HG02610 (cell line): Measurements from ENCODE around the gene PTPRK.

Source experiments
- ATAC-seq: cut with Tn5 transposase; IDR thresholded peaks from one replicate; pipeline ENCODE4 v1.9.1; 2021; ENCODE audit warnings: mild to moderate bottlenecking, moderate library complexity; ENCODE audit not compliant: unreplicated experiment

The PTPRK gene

DNA sequence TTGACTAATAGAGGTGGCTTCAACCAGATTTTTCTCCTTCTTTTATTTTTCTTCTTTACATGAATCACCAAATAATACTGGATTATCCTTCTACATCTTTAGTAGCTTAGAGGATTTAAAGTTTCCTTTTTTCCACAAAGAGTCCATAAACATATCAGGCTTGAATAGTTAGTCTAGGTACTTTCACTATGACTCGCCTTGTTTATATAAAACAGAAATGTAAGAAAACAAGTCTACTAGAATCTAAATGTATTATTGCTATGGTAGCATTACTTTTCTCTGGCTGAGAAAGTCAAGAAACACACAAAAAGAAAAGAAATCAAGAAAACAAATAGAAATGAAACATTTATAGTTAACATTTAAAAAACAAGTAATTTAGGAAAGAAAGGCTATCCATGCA, 215.2 kb downstream of the PTPRK start:
- no peak for ATAC-seq

DNA sequence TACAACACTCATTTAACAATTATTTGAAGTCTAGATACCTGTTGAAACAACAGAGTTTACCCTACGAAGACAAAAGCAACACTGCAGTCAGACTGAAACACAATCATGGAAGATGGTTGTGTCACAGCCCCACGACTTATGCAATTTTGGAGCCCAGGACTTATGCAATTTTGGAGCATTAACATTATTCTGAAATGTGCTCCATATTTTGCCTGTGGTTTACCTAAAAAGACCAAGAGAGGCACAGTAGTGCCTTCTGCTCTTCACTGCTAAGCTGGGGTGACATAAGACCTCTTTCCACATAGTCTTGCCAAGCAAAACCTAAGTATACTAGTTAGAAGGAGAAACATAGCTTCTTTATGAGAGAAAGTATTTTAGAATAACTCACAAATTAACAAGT, 216.5 kb downstream of the PTPRK start:
- ATAC-seq: no peak

DNA sequence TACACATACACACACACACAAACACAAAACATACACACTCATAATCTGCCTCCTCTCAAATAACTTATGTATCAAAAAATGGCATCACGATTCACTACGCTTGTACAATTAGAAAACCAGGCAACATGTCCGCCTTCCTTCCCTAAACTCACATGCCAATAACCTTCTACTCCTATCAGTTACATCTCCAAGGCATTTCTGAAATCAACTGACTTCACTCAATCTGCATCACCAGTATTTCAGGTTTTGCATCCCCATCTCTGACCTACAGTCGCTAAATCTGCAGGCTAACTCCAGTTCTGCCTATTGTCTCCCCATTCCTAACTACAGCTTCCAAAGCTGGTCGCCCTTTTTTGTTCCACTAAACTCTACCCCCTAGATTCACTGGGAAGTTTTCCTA, 217.5 kb downstream of the PTPRK start:
- ATAC-seq: no peak

DNA sequence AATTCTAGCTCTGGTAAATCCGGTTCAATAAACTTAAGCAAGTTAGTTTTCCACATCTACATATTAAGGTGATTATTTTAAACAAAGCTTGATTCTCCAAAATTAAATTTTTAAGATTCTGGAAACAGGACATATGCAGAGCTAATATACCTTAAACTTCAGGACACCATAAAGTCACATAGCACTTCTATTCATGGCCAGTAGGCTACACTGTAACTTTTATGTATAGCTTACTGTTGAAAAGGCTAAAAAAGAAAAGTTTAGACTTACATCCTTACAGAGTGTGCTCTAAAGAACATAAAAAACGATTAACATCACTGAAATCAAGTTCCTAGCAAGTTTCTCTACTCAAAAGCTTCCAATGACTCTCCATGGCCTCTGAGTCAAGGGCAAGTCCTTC, 224.7 kb downstream of the PTPRK start:
- no peak for ATAC-seq

DNA sequence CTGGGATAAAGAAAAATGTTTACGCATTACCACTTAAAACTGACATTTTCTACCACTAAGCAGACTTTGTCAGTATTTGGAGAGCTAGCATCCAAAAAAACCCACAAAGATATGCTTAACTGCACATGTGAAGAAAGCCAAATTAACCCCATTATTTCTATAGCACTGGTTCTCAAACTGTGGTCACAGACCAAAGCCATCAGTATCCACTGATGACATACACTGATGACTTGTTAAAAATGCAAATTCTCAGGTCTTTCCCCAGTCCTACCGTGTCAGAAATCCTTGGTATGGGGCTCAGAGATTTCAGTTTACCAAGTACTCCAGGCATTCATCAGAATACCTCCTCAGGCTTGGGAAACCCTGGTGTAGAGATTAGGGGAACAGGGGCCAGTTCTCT, 230.2 kb downstream of the PTPRK start:
- no peak for ATAC-seq

DNA sequence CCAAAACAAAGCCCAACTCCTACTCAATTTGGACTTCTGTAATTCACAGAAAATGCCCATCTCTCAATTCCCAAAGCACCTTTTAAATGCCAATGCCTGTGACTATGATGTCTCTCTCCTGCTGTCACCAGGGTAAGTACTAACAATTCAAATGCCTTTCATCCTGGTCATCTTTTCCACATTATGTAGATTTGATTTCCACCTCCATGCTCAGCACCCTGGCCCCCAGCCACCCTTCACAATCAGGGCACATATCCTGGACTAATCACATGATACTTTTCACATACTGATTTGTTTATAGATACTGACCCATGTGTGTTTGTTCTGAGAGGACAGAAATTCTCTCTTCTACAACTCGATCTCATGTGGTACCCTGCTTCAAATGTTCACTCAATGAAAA, 236.3 kb downstream of the PTPRK start:
- no peak for ATAC-seq

DNA sequence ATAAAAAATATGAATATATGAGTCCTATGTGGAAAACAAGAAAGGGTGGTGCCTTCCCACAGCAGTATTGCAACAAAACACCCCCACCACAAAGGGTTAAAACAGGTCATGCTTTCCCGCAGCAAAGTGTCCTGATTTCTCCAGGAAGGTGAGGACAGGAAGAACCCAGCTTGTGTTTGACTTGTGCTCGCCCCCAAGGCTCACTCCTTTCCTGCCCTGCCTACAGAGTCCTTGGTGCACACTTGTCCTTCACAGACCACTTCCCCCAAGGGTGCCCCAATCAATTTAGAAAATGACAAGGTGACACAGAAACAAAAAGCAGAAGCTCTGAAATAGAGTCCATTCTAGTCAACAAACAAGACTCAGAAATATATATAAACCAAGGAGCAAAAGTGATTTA, 237.4 kb downstream of the PTPRK start:
- ATAC-seq: no peak

DNA sequence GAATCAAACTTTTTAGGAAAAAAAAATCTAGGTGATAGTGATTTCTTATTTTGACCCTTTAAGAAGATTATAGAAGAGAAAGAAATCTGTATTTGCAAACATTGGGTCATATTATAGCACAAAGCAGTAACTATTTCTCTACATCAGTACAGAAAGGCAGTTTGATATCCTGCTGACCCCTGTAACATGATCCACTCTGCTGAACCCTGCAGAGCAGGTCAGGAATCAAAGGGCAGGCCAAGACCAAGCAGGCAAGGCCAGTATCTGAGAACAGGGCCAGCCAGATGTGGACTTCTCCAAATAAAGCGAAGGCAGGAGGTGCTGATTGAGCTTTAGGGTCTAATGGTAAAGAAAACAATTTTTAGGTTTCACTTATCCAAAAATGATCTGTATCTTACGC, 239.4 kb downstream of the PTPRK start:
- ATAC-seq: no peak

DNA sequence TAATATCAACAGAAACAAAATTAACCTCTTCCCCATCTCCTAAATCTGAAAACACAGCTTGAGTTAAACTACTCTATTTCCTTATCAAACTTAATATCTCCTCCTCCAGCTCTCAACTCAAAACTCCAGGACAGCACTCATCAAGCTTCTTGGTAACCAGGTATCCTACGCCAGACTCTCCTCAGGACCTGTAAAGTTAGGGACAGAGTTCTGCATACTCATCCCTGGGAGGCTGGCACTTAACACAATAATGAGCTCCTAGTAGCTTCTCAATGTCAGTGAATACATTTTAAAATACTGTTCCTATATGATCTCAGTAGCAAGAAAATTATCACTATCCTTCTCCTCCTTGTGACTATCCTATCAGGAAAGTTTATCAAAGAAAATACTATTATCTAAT, 240.3 kb downstream of the PTPRK start:
- ATAC-seq: no peak

DNA sequence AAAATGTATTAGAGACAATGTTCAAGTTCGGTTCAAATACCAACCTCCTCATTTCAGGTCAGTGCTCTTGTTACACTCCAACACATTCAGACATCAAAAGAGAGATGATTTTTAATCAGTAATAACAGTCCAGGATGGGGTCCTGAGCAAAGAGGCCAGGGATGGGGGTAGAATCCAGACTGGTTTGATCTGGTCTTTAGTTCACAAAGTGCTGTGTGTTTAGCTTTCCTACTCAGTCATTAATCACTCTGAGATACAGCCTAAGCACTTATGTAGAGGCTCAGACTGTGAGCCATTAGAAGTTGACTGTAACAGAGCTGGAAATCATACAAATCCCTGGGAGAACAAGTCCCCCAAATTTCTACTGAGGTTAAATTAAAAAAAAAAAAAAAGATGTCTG, 241.6 kb downstream of the PTPRK start:
- ATAC-seq: no peak

DNA sequence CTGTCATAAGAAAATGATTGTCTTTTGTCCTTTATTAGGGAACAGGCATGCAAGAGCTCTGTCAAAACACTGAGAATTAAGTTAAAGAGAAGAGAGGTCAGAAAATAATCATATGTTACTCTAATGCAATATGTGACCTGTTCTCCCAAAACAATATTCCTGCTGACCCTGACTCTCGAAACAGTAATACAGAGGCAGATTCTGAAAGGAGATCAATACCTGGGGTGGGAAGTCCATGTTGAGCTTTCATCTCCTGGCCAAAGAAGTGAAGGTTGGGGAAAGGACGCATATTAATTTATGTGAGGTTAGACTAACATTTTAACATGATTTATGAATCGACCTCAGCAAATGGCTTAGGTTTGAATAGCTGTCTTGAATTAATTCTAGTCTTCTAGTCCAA, 243.0 kb downstream of the PTPRK start:
- ATAC-seq: no peak

DNA sequence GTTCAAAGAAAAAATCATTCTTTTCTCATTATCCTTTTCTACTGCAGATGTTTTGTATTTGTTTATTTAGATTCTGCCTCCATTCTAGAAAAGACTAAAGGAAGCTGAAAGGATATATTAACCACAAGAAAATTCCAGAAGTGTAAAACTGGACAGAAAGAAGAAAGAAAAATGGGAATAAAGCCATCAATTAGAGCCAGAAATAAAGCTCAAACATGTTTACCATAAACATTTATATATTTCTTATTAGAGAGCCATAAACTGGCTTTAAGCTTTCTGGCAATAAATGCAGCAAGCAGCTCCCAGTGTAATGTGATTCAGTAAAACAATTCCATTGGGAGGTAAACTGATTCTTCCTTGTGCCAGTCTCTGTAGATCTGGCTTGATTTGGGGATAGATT, 244.1 kb downstream of the PTPRK start:
- ATAC-seq: no peak

DNA sequence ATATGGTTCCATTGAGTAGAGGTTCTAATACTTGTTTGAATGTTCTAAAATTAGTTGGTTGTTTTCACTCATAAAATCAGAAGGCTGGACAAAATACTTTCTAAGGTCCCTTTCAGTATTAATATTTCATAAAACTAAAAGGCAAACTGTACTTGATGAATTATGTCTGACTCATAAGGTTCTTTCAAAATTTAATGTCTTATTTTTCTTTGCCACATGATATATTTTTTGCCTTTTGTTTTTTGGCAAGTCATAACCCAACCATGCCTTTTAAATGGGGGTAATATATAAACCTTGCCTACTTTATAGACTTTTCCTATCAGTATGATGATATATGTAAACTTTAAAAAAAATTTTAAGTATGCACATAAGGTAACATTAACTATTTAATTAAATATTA, 244.7 kb downstream of the PTPRK start:
- no peak for ATAC-seq

DNA sequence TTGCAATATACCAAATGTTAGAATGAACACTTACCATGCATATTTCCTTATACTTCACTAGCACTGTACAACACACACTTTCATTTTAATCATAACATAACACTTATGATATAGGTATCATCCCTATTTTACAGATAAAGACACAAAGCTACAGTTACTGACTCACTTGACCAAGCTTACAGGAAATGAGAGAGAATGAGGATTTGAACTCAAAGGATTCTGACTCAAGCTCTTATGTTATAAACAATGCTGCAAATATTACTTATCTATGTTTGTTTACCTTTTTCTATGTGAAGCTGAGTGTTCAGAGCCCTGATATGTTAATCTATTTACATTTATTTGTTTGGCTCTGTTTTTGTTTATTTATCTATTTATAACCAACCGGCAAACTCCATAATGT, 245.4 kb downstream of the PTPRK start:
- no peak for ATAC-seq

DNA sequence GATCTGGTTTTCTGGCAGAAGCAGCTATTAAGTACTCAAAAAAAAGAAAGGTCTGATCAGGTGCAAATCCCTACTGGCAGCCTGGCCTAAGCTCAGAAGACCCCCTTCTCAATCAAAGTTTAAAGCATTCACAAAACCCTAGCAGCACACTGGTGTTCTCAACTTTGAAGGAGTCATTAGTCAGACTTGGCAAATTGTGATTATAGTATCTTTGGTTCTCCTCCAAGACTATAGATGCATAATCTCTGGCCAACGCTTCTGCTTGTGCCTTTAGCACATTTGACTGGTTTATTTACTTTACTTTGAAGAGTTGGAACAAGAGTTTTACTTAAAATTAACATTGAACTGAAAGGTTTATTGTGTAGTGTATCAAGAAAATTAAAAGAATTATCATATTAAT, 248.9 kb downstream of the PTPRK start:
- ATAC-seq: no peak

DNA sequence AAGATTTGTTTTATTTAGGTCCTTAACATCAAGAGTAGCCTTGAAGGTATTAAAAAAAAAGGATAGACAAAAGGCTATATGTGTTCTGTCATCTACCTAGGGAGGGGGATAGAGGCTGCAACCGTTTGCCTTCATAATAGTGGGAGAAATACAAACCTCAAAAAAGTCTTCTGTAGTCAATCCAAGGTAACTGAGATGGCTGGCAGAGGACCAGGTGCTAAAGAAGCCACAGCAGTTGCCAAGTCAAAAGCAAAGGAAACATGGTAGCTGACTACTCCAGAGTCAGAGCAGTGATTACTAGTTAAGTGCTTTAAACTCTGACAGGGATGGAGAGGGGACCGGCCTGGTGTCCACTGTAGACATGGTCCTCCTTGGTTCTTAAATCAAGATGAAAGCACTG, 249.4 kb downstream of the PTPRK start:
- no peak for ATAC-seq

DNA sequence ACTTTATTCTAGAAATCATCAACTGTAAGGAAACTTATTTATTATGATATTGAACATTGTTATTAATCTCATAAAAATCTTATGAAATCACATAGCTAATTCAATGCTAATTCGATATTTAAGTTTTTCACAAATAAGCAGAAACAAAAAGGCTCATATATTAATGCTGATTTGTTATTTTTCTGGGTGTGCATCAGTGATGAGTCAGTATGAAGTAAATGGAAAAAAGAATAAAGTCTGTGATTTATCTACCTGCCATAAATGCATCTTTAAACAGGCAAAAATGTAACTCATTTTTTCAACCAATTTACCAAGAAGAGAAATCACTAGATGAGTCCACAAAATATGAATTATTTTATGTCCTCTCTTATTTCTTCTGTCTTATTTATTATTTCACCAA, 253.5 kb downstream of the PTPRK start:
- ATAC-seq: no peak

DNA sequence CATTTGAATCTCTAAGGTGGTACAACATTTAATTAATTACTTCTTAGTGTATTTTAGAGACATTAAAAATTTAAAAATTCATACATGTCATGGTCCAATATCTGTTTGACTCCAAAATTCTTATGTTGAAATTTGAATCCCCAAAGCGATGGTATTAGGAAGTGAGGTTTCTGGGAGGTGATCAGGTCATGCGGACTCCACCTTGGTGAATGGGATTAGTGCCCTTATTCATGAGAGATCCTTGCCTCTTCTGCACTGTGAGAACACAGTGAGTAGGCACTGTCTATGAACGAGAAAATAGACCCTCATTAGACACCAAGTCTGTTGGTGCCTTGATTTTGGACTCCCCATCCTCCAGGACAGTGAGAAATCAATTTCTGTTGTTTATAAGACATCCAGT, 254.7 kb downstream of the PTPRK start:
- no peak for ATAC-seq

DNA sequence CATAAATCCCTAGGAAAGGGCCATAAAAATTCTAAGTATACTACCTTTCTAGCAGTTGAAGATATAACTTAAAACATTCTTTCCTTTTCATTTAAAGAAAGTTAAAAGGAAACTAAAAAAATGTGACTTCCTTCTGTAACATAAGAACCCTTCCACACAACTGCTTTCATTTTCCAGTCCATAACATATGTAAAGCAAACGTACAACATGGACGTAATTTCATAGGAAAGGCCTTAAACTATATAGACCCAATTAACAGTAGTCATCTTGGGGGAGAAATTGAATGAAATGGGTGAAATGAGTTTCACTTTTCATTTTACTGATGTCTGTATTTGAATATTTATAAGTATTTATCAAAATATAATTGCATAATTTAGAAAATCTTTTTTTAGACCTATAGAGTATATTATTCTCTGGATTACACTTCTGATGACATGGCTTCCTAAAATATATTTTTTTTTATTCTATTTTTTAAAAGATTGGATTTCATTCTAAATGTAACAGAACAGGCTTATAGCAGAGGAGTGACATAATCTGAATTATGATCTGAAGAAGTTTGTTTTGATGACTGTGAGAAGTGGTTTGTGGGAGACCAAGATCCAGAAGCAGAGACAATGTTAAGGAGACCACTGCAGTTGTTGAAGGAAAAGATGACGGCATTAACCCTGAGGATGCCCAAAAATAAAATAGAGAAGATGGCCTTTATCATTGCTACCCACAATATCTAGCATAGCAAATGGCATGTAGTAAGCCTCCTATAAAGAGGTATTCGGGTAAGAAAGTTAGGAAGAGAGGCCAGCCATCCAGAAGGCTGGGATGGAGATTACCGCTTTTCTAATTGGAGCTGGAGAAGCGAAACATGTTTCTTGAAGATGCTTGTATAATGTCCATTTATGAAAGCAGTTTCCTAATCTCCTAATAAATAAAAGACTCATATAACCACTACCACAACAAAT, 260.4 kb downstream of the PTPRK start:
- ATAC-seq: peak; percentile 57

DNA sequence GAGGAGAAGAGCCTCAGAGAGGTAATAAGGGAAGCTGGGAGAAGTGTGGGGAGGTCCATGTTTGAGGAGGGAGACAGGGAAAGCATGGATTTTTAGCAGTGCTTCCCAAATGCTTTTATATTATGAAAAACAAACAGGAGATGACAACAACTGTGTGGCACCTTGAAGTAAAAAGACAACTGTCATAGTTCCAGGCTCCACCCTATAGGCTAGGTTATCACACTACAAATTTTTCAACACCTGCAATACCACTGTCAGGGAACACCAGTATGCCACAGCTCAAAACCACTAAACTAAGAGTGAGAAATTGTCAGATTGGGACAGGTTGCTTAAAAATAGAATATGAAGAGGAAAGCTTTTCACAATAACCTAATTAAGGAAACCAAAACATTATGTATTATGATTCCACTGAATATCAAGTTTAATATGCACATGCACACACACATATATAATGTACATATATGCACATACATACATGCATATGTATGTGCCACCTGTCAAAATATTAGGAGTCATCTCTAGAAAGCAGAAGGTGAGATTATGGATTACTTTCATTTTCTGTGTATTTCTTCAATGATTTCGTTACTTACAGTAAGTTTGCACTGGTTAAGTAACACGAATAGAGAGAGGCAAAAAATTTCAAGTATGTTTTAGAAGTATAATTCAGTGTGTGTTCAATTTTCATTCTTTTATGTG, 261.2 kb downstream of the PTPRK start:
- ATAC-seq: peak; percentile 96

DNA sequence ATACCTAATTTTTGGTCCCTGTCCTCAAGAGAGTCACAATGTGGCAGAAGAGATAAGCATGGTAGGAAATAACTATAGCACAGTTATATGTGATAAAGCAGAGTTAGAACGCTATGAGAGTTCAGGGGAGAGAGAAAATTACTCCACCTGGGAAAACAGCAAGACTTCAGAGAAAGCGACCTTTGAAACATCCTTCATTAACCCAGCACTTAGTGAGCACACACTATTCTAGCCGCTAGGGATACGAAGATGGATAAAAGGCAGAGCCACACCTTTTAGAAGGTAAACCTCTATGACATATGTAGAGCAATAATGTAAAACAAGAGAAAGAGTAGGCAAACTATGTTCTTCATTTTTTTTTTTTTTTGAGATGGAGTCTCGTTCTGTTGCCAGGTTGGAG, 264.3 kb downstream of the PTPRK start:
- ATAC-seq: no peak
